SK-N-SH treated with all-trans-retinoic acid at 6 μM for 48 hours (cell line): ENCODE results near the gene SPEN.

Experiments
- ATAC-seq: fragments of 200-7000 bp; cut with Tn5 transposase; 3 replicates; pipeline ENCODE4 v1.9.1; 2020; ENCODE audit warnings: mild to moderate bottlenecking, moderate library complexity
- ARNTL ChIP-seq: fragments of 450-650 bp; formaldehyde crosslinking; IDR thresholded peaks from 2 replicates; pipeline ENCODE4 v1.5.0; 2020; ENCODE audit warnings: low read depth, mild to moderate bottlenecking, moderate library complexity, borderline replicate concordance
- CREB5 ChIP-seq: fragments of 250-450 bp; sonication (Bioruptor Pico); IDR thresholded peaks from 2 replicates; pipeline ENCODE4 v1.5.1; 2020; ENCODE audit warnings: low read depth, mild to moderate bottlenecking, moderate library complexity
- CSDC2 ChIP-seq: fragments of 250-450 bp; sonication (Bioruptor Pico); IDR thresholded peaks from 2 replicates; pipeline ENCODE4 v1.5.0; 2020; ENCODE audit warnings: mild to moderate bottlenecking, moderate library complexity
- CSRNP3 ChIP-seq: fragments of 250-450 bp; sonication (Bioruptor Pico); IDR thresholded peaks from 2 replicates; pipeline ENCODE4 v1.5.1; 2021; ENCODE audit warnings: mild to moderate bottlenecking, moderate library complexity
- ESRRG ChIP-seq: fragments of 250-450 bp; sonication (Bioruptor Pico); IDR thresholded peaks from 2 replicates; pipeline ENCODE4 v1.6.1; 2021; ENCODE audit warnings: mild to moderate bottlenecking
- GLIS3 ChIP-seq: fragments of 250-450 bp; sonication (Bioruptor Pico); IDR thresholded peaks from 2 replicates; pipeline ENCODE4 v1.5.0; 2020; ENCODE audit warnings: mild to moderate bottlenecking, moderate library complexity
- ISL1 ChIP-seq: fragments of 250-450 bp; sonication (Bioruptor Pico); IDR thresholded peaks from 2 replicates; pipeline ENCODE4 v2.1.2; 2022; ENCODE audit warnings: mild to moderate bottlenecking, moderate library complexity
- OSR1 ChIP-seq: fragments of 250-450 bp; sonication (Bioruptor Pico); IDR thresholded peaks from 2 replicates; pipeline ENCODE4 v1.8.0; 2022; ENCODE audit warnings: moderate library complexity, mild to moderate bottlenecking, inconsistent platforms
- PATZ1 ChIP-seq: fragments of 250-450 bp; sonication (Bioruptor Pico); IDR thresholded peaks from 2 replicates; pipeline ENCODE4 v1.8.0; 2020; ENCODE audit warnings: mild to moderate bottlenecking, moderate library complexity, borderline replicate concordance
- POU6F1 ChIP-seq: fragments of 250-450 bp; sonication (Bioruptor Pico); IDR thresholded peaks from 2 replicates; pipeline ENCODE4 v1.8.0; 2021; ENCODE audit warnings: low read depth, mild to moderate bottlenecking, moderate library complexity, borderline replicate concordance
- PPARA ChIP-seq: fragments of 250-450 bp; sonication (Bioruptor Pico); IDR thresholded peaks from 2 replicates; pipeline ENCODE4 v1.5.0; 2020; ENCODE audit warnings: mild to moderate bottlenecking, borderline replicate concordance
- RARB ChIP-seq: fragments of 250-450 bp; sonication (Bioruptor Pico); IDR thresholded peaks from 2 replicates; pipeline ENCODE4 v1.8.0; 2021; ENCODE audit warnings: mild to moderate bottlenecking, moderate library complexity
- SNAI2 ChIP-seq: fragments of 250-450 bp; sonication (Bioruptor Pico); IDR thresholded peaks from 2 replicates; pipeline ENCODE4 v1.5.0; 2020; ENCODE audit warnings: mild to moderate bottlenecking, moderate library complexity
- TCF4 ChIP-seq: fragments of 250-450 bp; sonication (Bioruptor Pico); IDR thresholded peaks from 2 replicates; pipeline ENCODE4 v1.8.0; 2021; ENCODE audit warnings: mild to moderate bottlenecking, moderate library complexity, borderline replicate concordance
- TOX ChIP-seq: fragments of 250-450 bp; sonication (Bioruptor Pico); IDR thresholded peaks from 2 replicates; pipeline ENCODE4 v1.8.0; 2021; ENCODE audit warnings: mild to moderate bottlenecking, moderate library complexity, borderline replicate concordance
- TSHZ2 ChIP-seq: fragments of 250-450 bp; sonication (Bioruptor Pico); IDR thresholded peaks from 2 replicates; pipeline ENCODE4 v1.5.0; 2020; ENCODE audit warnings: mild to moderate bottlenecking, moderate library complexity
- ZC3H10 ChIP-seq: fragments of 250-450 bp; sonication (Bioruptor Pico); IDR thresholded peaks from 2 replicates; pipeline ENCODE4 v1.5.1; 2021; ENCODE audit warnings: mild to moderate bottlenecking, moderate library complexity
- ZFP3 ChIP-seq: fragments of 250-450 bp; sonication (Bioruptor Pico); IDR thresholded peaks from 2 replicates; pipeline ENCODE4 v1.5.0; 2020; ENCODE audit warnings: mild to moderate bottlenecking, moderate library complexity
- ZNF565 ChIP-seq: fragments of 450-650 bp; formaldehyde crosslinking; conservative IDR thresholded peaks from 2 replicates; pipeline ENCODE4 v1.5.0; 2020; ENCODE audit warnings: low read depth, mild to moderate bottlenecking, moderate library complexity
- ZNF70 ChIP-seq: fragments of 450-650 bp; formaldehyde crosslinking; IDR thresholded peaks from 2 replicates; pipeline ENCODE4 v1.5.0; 2020; ENCODE audit warnings: mild to moderate bottlenecking, moderate library complexity
- ZNF8 ChIP-seq: fragments of 450-650 bp; formaldehyde crosslinking; IDR thresholded peaks from 2 replicates; pipeline ENCODE4 v1.5.0; 2020; ENCODE audit warnings: mild to moderate bottlenecking, moderate library complexity

SPEN gene

GRCh38 chr1:15962176-15962575 is 114.7 kb downstream of the SPEN start (continued):
- no peak for TF ChIP-seq ISL1 (CRISPR knock-in tag)
- TF ChIP-seq, all 23 proteins: peak for 0

- no peak for ATAC-seq
- TF ChIP-seq TOX (CRISPR knock-in tag): no peak
- no peak for TF ChIP-seq SNAI2 (CRISPR knock-in tag)
- TF ChIP-seq CSDC2 (CRISPR knock-in tag): no peak
- no peak for TF ChIP-seq ZNF565 (CRISPR knock-in tag)
- TF ChIP-seq ISL1 (CRISPR knock-in tag): no peak
- TF ChIP-seq CREB5: no peak
- no peak for TF ChIP-seq CSRNP3 (CRISPR knock-in tag)
- TF ChIP-seq ZFP3: no peak
- no peak for TF ChIP-seq ESRRG (CRISPR knock-in tag)
- no peak for TF ChIP-seq PPARA
- no peak for TF ChIP-seq PATZ1 (CRISPR knock-in tag)
- TF ChIP-seq ZNF70 (CRISPR knock-in tag): no peak
- no peak for TF ChIP-seq ZNF8 (CRISPR knock-in tag)
- TF ChIP-seq ZC3H10 (CRISPR knock-in tag): no peak
- TF ChIP-seq RARB (CRISPR knock-in tag): no peak
- TF ChIP-seq TCF4: no peak
- no peak for TF ChIP-seq ARNTL
- no peak for TF ChIP-seq TSHZ2 (CRISPR knock-in tag)
These were observed 115.3 kb downstream of the SPEN start for GRCh38 chr1:15962671-15963362.

- TF ChIP-seq TCF4 (no peak), GLIS3 (no peak), CSDC2 (CRISPR knock-in tag) (no peak), RARB (CRISPR knock-in tag) (no peak), SNAI2 (CRISPR knock-in tag) (no peak), ZNF8 (CRISPR knock-in tag) (no peak), POU6F1 (CRISPR knock-in tag) (no peak), ZFP3 (no peak), OSR1 (CRISPR knock-in tag) (no peak), CREB5 (no peak), ZC3H10 (CRISPR knock-in tag) (no peak), TSHZ2 (CRISPR knock-in tag) (no peak), PATZ1 (CRISPR knock-in tag) (no peak)
- ATAC-seq: no peak
These were observed 116.0 kb downstream of the SPEN start for GRCh38 chr1:15963363-15963967.
